Brain microvascular endothelial cell (primary cell): Measurements from ENCODE around the gene MKRN2.
"Not testable (repeated sequence)": the region's sequence is repeated elsewhere in the genome, so short reads cannot be mapped to it uniquely, and the experiment has no call there.

Source experiments
- DNase-seq: peaks from one replicate; pipeline ENCODE4 v3.0.0-alpha.2; 2020
- H3K27ac ChIP-seq: fragments of 250-450 bp; sonication (Bioruptor Pico); 2 replicates; pipeline ENCODE4 v1.5.1; 2020; ENCODE audit warnings: mild to moderate bottlenecking, moderate library complexity
- H3K27me3 ChIP-seq: fragments of 250-450 bp; sonication (Bioruptor Pico); replicated peaks from 2 replicates; pipeline ENCODE4 v1.5.1; 2020; ENCODE audit warnings: mild to moderate bottlenecking
- H3K36me3 ChIP-seq: fragments of 250-450 bp; sonication (Bioruptor Pico); replicated peaks from 2 replicates; pipeline ENCODE4 v1.5.1; 2020; ENCODE audit warnings: mild to moderate bottlenecking
- H3K4me3 ChIP-seq: 2 replicates; pipeline ENCODE4 v1.5.1; 2011; ENCODE audit warnings: low read depth, mild to moderate bottlenecking, control low read depth, low read length, moderate library complexity
- CTCF ChIP-seq: IDR thresholded peaks from 2 replicates; pipeline ENCODE4 v1.5.1; 2011; ENCODE audit warnings: low read depth, mild to moderate bottlenecking, moderate library complexity, low read length, control low read depth, inconsistent platforms; ENCODE audit errors: missing control alignments
- in situ Hi-C: cut with HindIII; loops from 2 replicates; pipeline ENCODE4 v1.10.0; 2017; ENCODE audit warnings: low sequenced_read_pairs, low pct_ligation_motif_present

The MKRN2 gene

GRCh38 chr3:12624056-12624455, 67.2 kb downstream of the MKRN2 start:
- Histone ChIP-seq H3K4me3 (no peak overlapping the region), H3K27ac (no peak overlapping the region), H3K27me3 (no peaks in the 10 kb centered on the region), H3K36me3 (no peaks in the 10 kb centered on the region)
- in situ Hi-C loops, result no loop called here
- TF ChIP-seq CTCF, result no peak
- no peak for DNase-seq

GRCh38 chr3:12624964-12625363, 68.1 kb downstream of the MKRN2 start:
- H3K27ac ChIP-seq, H3K36me3 ChIP-seq, H3K27me3 ChIP-seq, H3K4me3 ChIP-seq, DNase-seq, in situ Hi-C loops: not testable (repeated sequence)

DNA sequence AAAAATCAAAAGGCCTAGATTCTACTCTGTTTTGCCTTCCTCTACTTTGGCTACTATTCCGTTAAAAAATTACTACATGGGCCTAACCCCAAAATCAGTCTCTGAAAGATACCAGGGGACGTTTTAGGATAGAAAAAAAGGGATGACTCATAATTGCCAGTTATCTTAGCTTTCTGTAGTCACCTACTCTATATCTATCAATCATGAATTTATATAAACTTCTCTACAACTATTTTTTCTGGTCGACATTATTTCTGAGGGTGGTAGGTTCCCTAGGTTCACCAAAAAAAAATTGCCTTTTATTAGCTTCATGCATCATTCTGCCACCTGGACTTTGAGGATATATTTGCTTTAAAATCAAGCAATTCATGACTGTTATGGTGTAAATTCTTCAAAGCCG, 70.5 kb downstream of the MKRN2 start:
- TF ChIP-seq CTCF, result no peak
- Histone ChIP-seq H3K4me3 (no peak overlapping the region), H3K36me3 (no peaks in the 10 kb centered on the region), H3K27ac (no peak overlapping the region), H3K27me3 (no peaks in the 10 kb centered on the region)
- DNase-seq, result no peak
- in situ Hi-C loops, result no loop called here

GRCh38 chr3:12628813-12629212, 71.9 kb downstream of the MKRN2 start:
- in situ Hi-C loops, result no loop called here
- DNase-seq, result no peak
- Histone ChIP-seq H3K36me3 (no peaks in the 10 kb centered on the region), H3K27ac (no peak overlapping the region), H3K4me3 (no peak overlapping the region), H3K27me3 (no peaks in the 10 kb centered on the region)
- no peak for TF ChIP-seq CTCF

DNA sequence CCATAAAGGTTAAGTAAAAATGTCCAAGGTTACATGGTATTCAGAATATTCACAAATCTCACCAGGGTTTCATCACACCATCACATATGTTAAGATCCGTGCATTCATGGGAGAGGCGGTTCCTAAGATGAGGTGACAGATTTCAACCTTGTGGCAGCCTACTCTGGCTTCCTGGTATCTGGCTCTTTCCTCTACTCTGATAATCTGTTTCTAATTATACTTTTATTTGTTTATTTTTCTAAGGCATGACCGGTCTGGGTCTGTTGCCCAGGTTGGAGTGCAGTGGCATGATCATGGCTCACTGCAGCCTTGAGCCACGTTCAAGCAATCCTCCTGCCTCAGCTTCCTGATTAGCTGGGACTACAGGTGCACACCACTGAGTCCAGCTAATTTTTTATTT, 72.7 kb downstream of the MKRN2 start:
- Histone ChIP-seq H3K36me3 (no peaks in the 10 kb centered on the region), H3K27ac (no peak overlapping the region), H3K27me3 (no peaks in the 10 kb centered on the region), H3K4me3 (no peak overlapping the region)
- DNase-seq, result no peak
- in situ Hi-C loops, result no loop called here
- TF ChIP-seq CTCF, result no peak

GRCh38 chr3:12630292-12630691, 73.4 kb downstream of the MKRN2 start:
- no peak overlapping the region for H3K27ac ChIP-seq
- H3K36me3 ChIP-seq, result no peaks in the 10 kb centered on the region
- no peak for TF ChIP-seq CTCF
- DNase-seq, result no peak
- no peaks in the 10 kb centered on the region for H3K27me3 ChIP-seq
- in situ Hi-C loops, result no loop called here
- no peak overlapping the region for H3K4me3 ChIP-seq

DNA sequence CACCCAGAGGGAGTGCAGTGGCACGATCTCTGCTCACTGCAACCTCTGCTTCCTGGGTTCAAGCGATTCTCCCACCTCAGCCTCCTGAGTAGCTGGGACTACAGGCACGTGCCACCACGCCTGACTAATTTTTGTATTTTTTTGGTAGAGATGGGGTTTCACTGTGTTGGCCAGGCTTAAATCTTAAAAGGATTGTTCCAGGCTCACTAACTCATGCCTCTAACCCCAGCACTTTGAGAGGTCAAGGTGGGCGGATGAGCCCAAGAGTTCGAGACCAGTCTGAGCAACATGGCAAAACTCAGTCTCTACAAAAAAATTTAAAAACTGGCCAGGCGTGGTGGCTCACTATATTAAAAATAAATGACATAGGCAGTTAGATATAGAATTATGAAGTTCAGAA, 74.0 kb downstream of the MKRN2 start:
- not testable (repeated sequence) for H3K27ac ChIP-seq, DNase-seq

More for the DNA sequence above, 74.0 kb downstream of the MKRN2 start:
- H3K27me3 ChIP-seq, in situ Hi-C loops, H3K4me3 ChIP-seq, H3K36me3 ChIP-seq: not testable (repeated sequence)
